HCT116 (cell line): ENCODE data around the gene ADAMTS15.

Experiments used
- EGR1 ChIP-seq: IDR thresholded peaks from 2 replicates; pipeline ENCODE4 v1.6.1; 2012; ENCODE audit warnings: low read depth
- YY1 ChIP-seq: IDR thresholded peaks from 2 replicates; pipeline ENCODE4 v1.6.1; 2011; ENCODE audit warnings: low read length, low read depth, moderate library complexity, mild to moderate bottlenecking; ENCODE audit not compliant: insufficient replicate concordance; ENCODE audit errors: extremely low read depth
- TF ChIP-seq, protein P1 (sequence below), 3 experiments: fragments of 200-600 bp in 1 of 3; sonication (generic) in 1 of 3; IDR thresholded peaks in 2 of 3; conservative IDR thresholded peaks in 1 of 3; 2 replicates each; pipeline ENCODE4 v1.5.1; 2012 to 2017; ENCODE audit warnings: low read depth in 2 of 3, low read length in 2 of 3, antibody characterized with exemption in 1 of 3, borderline replicate concordance in 1 of 3, control low read depth in 1 of 3, mild to moderate bottlenecking in 1 of 3, mixed read lengths in 1 of 3, mixed run types in 1 of 3, moderate library complexity in 1 of 3; ENCODE audit not compliant: insufficient read depth in 1 of 3

GRCh38 chr11:130427581-130428315 lies 20.7 kb upstream of the ADAMTS15 start:
- TF ChIP-seq, protein P1, sequence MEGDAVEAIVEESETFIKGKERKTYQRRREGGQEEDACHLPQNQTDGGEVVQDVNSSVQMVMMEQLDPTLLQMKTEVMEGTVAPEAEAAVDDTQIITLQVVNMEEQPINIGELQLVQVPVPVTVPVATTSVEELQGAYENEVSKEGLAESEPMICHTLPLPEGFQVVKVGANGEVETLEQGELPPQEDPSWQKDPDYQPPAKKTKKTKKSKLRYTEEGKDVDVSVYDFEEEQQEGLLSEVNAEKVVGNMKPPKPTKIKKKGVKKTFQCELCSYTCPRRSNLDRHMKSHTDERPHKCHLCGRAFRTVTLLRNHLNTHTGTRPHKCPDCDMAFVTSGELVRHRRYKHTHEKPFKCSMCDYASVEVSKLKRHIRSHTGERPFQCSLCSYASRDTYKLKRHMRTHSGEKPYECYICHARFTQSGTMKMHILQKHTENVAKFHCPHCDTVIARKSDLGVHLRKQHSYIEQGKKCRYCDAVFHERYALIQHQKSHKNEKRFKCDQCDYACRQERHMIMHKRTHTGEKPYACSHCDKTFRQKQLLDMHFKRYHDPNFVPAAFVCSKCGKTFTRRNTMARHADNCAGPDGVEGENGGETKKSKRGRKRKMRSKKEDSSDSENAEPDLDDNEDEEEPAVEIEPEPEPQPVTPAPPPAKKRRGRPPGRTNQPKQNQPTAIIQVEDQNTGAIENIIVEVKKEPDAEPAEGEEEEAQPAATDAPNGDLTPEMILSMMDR (IDR thresholded peaks at IDR 0.05 in 2 of 3, conservative IDR thresholded peaks at IDR 0.05 in 1 of 3; ENCODE audit: borderline replicate concordance in 1 of 3, insufficient read depth in 1 of 3, low read depth in 2 of 3, low read length in 2 of 3), result no peak
- TF ChIP-seq YY1, result no peak
- no peak for TF ChIP-seq EGR1
